Neural cell (in vitro differentiated cells): ENCODE results near the gene APBA3. TPM values are rescaled to one million over a fixed set of nuclear protein-coding genes. Genes with fewer than 3 reads are reported as not detected.

Experiments
- H2AFZ ChIP-seq: fragments of 200-600, 300-800 bp; sonication (generic), shearing (Covaris generic); 2 replicates; pipeline ENCODE4 v1.6.0; 2014; ENCODE audit warnings: low read depth, mild to moderate bottlenecking, antibody characterized with exemption, low read length, moderate library complexity
- H3F3A ChIP-seq: fragments of 200-600 bp; shearing (Covaris generic); 2 replicates; pipeline ENCODE4 v1.6.1; 2016; ENCODE audit warnings: mild to moderate bottlenecking, moderate library complexity, mixed read lengths, antibody characterized with exemption, low read length; ENCODE audit not compliant: insufficient read depth, poor library complexity, severe bottlenecking
- H3K27ac ChIP-seq: fragments of 200-600, 300-800 bp; sonication (generic), shearing (Covaris generic); 2 replicates; pipeline ENCODE4 v1.5.1; 2014; ENCODE audit warnings: mild to moderate bottlenecking, low read length, moderate library complexity
- H3K27me3 ChIP-seq: fragments of 300-800, 200-600 bp; sonication (generic), shearing (Covaris generic); 2 replicates; pipeline ENCODE4 v1.6.0; 2014; ENCODE audit warnings: mild to moderate bottlenecking, low read depth, low read length, moderate library complexity; ENCODE audit not compliant: insufficient read depth
- H3K36me3 ChIP-seq: fragments of 300-800, 200-600 bp; sonication (generic), shearing (Covaris generic); 2 replicates; pipeline ENCODE4 v1.5.1; 2014; ENCODE audit warnings: mild to moderate bottlenecking, antibody characterized with exemption, low read length, moderate library complexity; ENCODE audit not compliant: insufficient read depth
- H3K4me2 ChIP-seq: fragments of 300-800, 200-600 bp; sonication (generic), shearing (Covaris generic); 2 replicates; pipeline ENCODE4 v1.6.0; 2014; ENCODE audit warnings: mild to moderate bottlenecking, low read length
- H3K4me3 ChIP-seq: fragments of 300-800, 200-600 bp; sonication (generic), shearing (Covaris generic); 2 replicates; pipeline ENCODE4 v1.5.1; 2014; ENCODE audit warnings: mild to moderate bottlenecking, low read length, moderate library complexity
- H3K79me2 ChIP-seq: fragments of 200-600 bp; shearing (Covaris generic); replicated peaks from 2 replicates; pipeline ENCODE4 v1.6.0; 2014; ENCODE audit warnings: mild to moderate bottlenecking, low read length, moderate library complexity; ENCODE audit not compliant: insufficient read depth
- H3K9ac ChIP-seq: fragments of 300-800, 200-600 bp; sonication (generic), shearing (Covaris generic); 2 replicates; pipeline ENCODE4 v1.6.1; 2016; ENCODE audit warnings: mild to moderate bottlenecking, low read length, mixed read lengths
- H3K9me2 ChIP-seq: fragments of 200-600 bp; shearing (Covaris generic); 2 replicates; pipeline ENCODE4 v1.6.1; 2016; ENCODE audit warnings: mild to moderate bottlenecking, low read length, mixed read lengths; ENCODE audit not compliant: insufficient read depth
- H3K9me3 ChIP-seq: fragments of 200-600, 300-800 bp; sonication (generic), shearing (Covaris generic); 2 replicates; pipeline ENCODE4 v1.6.1; 2016; ENCODE audit warnings: mild to moderate bottlenecking, mixed run types, low read length, moderate library complexity, mixed read lengths
- H4K20me1 ChIP-seq: fragments of 200-600 bp; shearing (Covaris generic); 2 replicates; pipeline ENCODE4 v1.6.1; 2016; ENCODE audit warnings: mild to moderate bottlenecking, mixed run types; ENCODE audit not compliant: insufficient read depth
- CTCF ChIP-seq: fragments of 450-650 bp; IDR thresholded peaks from 2 replicates; pipeline ENCODE4 v1.5.1; 2014; ENCODE audit warnings: antibody characterized with exemption, mild to moderate bottlenecking, moderate library complexity; ENCODE audit not compliant: poor library complexity, severe bottlenecking
- EP300 ChIP-seq: fragments of 450-650 bp; conservative IDR thresholded peaks from 2 replicates; pipeline ENCODE4 v1.6.1; 2014; ENCODE audit warnings: antibody characterized with exemption, mild to moderate bottlenecking, moderate library complexity; ENCODE audit not compliant: poor library complexity, severe bottlenecking
- EZH2 ChIP-seq: fragments of 200-600, 300-800 bp; shearing (Covaris generic), sonication (generic); IDR thresholded peaks from 2 replicates; pipeline ENCODE4 v1.6.1; 2014; ENCODE audit warnings: antibody characterized with exemption, low read length, borderline replicate concordance, mild to moderate bottlenecking; ENCODE audit not compliant: insufficient read depth, poor library complexity, severe bottlenecking
- MXI1 ChIP-seq: fragments of 450-650 bp; conservative IDR thresholded peaks from 2 replicates; pipeline ENCODE4 v1.6.1; 2014; ENCODE audit warnings: antibody characterized with exemption, mild to moderate bottlenecking; ENCODE audit not compliant: poor library complexity, severe bottlenecking
- POLR2AphosphoS5 ChIP-seq: IDR thresholded peaks from 2 replicates; pipeline ENCODE4 v1.6.1; 2012
- RAD21 ChIP-seq: fragments of 450-650 bp; conservative IDR thresholded peaks from 2 replicates; pipeline ENCODE4 v1.6.1; 2014; ENCODE audit warnings: antibody characterized with exemption, mild to moderate bottlenecking, moderate library complexity
- REST ChIP-seq: IDR thresholded peaks from 2 replicates; pipeline ENCODE4 v1.6.1; 2012; ENCODE audit warnings: borderline replicate concordance
- SMC3 ChIP-seq: fragments of 450-650 bp; conservative IDR thresholded peaks from 2 replicates; pipeline ENCODE4 v1.6.1; 2014; ENCODE audit warnings: antibody characterized with exemption, mild to moderate bottlenecking, moderate library complexity; ENCODE audit not compliant: poor library complexity
- TAF1 ChIP-seq: IDR thresholded peaks from 2 replicates; pipeline ENCODE4 v1.6.1; 2012; ENCODE audit warnings: low read depth
- polyA plus RNA-seq: library from polyadenylated mRNA; depleted of rRNA; stranded (reverse); fragments of >200 nt; gene quantifications from 2 replicates; pipeline ENCODE4 v1.2.3, GENCODE V29; 2014

Gene APBA3
- polyA plus RNA-seq, 1 donor from 2014 or later = 37.1 TPM

GRCh38 chr19:3807574-3808354 is 46.3 kb upstream of the APBA3 start:
- Histone ChIP-seq H3K79me2 (no peaks in the 10 kb centered on the region), H2AFZ (no peak overlapping the region), H4K20me1 (no peaks in the 10 kb centered on the region), H3K4me2 (no peak overlapping the region), H3K27ac (no peak overlapping the region), H3K9ac (no peak overlapping the region), H3K9me2 (no peaks in the 10 kb centered on the region), H3K27me3 (no peaks in the 10 kb centered on the region), H3K9me3 (no peaks in the 10 kb centered on the region), H3K4me3 (no peak overlapping the region), H3K36me3 (no peaks in the 10 kb centered on the region), H3F3A (no peaks in the 10 kb centered on the region)
- TF ChIP-seq EZH2 (no peak), REST (no peak), POLR2AphosphoS5 (no peak), SMC3 (no peak), CTCF (no peak), RAD21 (no peak), MXI1 (no peak), TAF1 (no peak), EP300 (no peak)

GRCh38 chr19:3807131-3807480 is 45.6 kb upstream of the APBA3 start:
- H3K27me3 ChIP-seq = peaks cover 3% of the 10 kb centered on the region
- H3K9me2 ChIP-seq = no peaks in the 10 kb centered on the region
- no peak overlapping the region for H2AFZ ChIP-seq
- H3K79me2 ChIP-seq = no peaks in the 10 kb centered on the region
- no peak overlapping the region for H3K27ac ChIP-seq
- H4K20me1 ChIP-seq = no peaks in the 10 kb centered on the region
- no peak overlapping the region for H3K4me3 ChIP-seq
- H3K9ac ChIP-seq = no peak overlapping the region
- no peak overlapping the region for H3K4me2 ChIP-seq
- TF ChIP-seq EZH2 = no peak
- no peak for TF ChIP-seq TAF1
- TF ChIP-seq RAD21 = no peak
- TF ChIP-seq SMC3 = no peak
- TF ChIP-seq POLR2AphosphoS5 = no peak
- no peak for TF ChIP-seq REST
- no peaks in the 10 kb centered on the region for H3F3A ChIP-seq
- no peaks in the 10 kb centered on the region for H3K36me3 ChIP-seq
- H3K9me3 ChIP-seq = no peaks in the 10 kb centered on the region
